HepG2 (cell line): ENCODE measurements around the gene FGF19. TPM values are rescaled to one million over a fixed set of nuclear protein-coding genes. Genes with fewer than 3 reads are reported as not detected.

ENCODE experiments used
- CEBPG ChIP-seq: IDR thresholded peaks from 2 replicates; pipeline ENCODE4 v1.6.1; 2016
- JUND ChIP-seq: sonication (generic); formaldehyde crosslinking; IDR thresholded peaks from 2 replicates; pipeline ENCODE4 v1.8.0; 2022; ENCODE audit warnings: mild to moderate bottlenecking, missing genetic modification reagents
- KDM1A ChIP-seq: IDR thresholded peaks from 2 replicates; pipeline ENCODE4 v1.6.1; 2016; ENCODE audit warnings: missing compliant biosample characterization
- MXI1 ChIP-seq: IDR thresholded peaks from 3 replicates; pipeline ENCODE4 v1.6.1; 2012; ENCODE audit warnings: low read depth, low read length, inconsistent platforms, borderline replicate concordance
- MYC ChIP-seq: sonication (generic); formaldehyde crosslinking; IDR thresholded peaks from 2 replicates; pipeline ENCODE4 v1.9.0; 2021; ENCODE audit warnings: missing genetic modification reagents, borderline replicate concordance
- REXO4 ChIP-seq: sonication (generic); formaldehyde crosslinking; IDR thresholded peaks from 2 replicates; pipeline ENCODE4 v1.8.0; 2022; ENCODE audit warnings: missing genetic modification reagents, mild to moderate bottlenecking, borderline replicate concordance
- SOX13 ChIP-seq, 3 experiments: fragments of 450-650 bp in 1 of 3; sonication (generic) in 1 of 3; formaldehyde crosslinking in 1 of 3; IDR thresholded peaks in 2 of 3; conservative IDR thresholded peaks in 1 of 3; 2 replicates each; pipeline versions ENCODE4 v1.5.0 to v1.6.1; 2016 to 2020; ENCODE audit warnings: antibody characterized with exemption in 1 of 3, mild to moderate bottlenecking in 1 of 3, missing compliant biosample characterization in 1 of 3, missing genetic modification reagents in 1 of 3, moderate library complexity in 1 of 3
- SP2 ChIP-seq: sonication (generic); formaldehyde crosslinking; IDR thresholded peaks from 2 replicates; pipeline ENCODE4 v1.5.1; 2020; ENCODE audit warnings: mild to moderate bottlenecking, missing genetic modification reagents
- SRSF9 ChIP-seq: fragments of 200-400 bp; formaldehyde crosslinking; IDR thresholded peaks from 2 replicates; pipeline ENCODE4 v1.6.1; 2018; ENCODE audit warnings: borderline replicate concordance, mild to moderate bottlenecking, low read depth, low read length; ENCODE audit not compliant: insufficient read depth, poor library complexity, severe bottlenecking
- TOE1 ChIP-seq: sonication (generic); formaldehyde crosslinking; IDR thresholded peaks from 2 replicates; pipeline ENCODE4 v1.4.0; 2020; ENCODE audit warnings: mild to moderate bottlenecking, missing genetic modification reagents
- ZNF10 ChIP-seq: sonication (generic); formaldehyde crosslinking; IDR thresholded peaks from 2 replicates; pipeline ENCODE4 v1.4.0; 2020; ENCODE audit warnings: mild to moderate bottlenecking, low read depth, missing genetic modification reagents, borderline replicate concordance
- ZNF143 ChIP-seq: sonication (generic); formaldehyde crosslinking; IDR thresholded peaks from 2 replicates; pipeline ENCODE4 v1.4.0; 2020; ENCODE audit warnings: missing genetic modification reagents
- ZNF180 ChIP-seq: sonication (generic); formaldehyde crosslinking; IDR thresholded peaks from 2 replicates; pipeline ENCODE4 v1.4.0; 2020; ENCODE audit warnings: low read depth, missing genetic modification reagents, borderline replicate concordance
- ZNF33A ChIP-seq: sonication (generic); formaldehyde crosslinking; IDR thresholded peaks from 2 replicates; pipeline ENCODE4 v1.5.1; 2020; ENCODE audit warnings: missing genetic modification reagents, mild to moderate bottlenecking, moderate library complexity, borderline replicate concordance
- ZNF543 ChIP-seq: sonication (generic); formaldehyde crosslinking; IDR thresholded peaks from 2 replicates; pipeline ENCODE4 v1.4.0; 2020; ENCODE audit warnings: mild to moderate bottlenecking, missing genetic modification reagents
- polyA plus RNA-seq, 8 experiments: library from polyadenylated mRNA; depleted of rRNA in 3 of 8; stranded (reverse) in 7 of 8; unstranded in 1 of 8; fragments of >200 nt; fragmentation: Illumina TruSeq in 4 of 8; extraction: Trizol in 4 of 8; gene quantifications; 2 replicates each; pipeline versions ENCODE4 v1.2.1 to v1.2.3, GENCODE V29; 2011 to 2016; ENCODE audit warnings: low read depth in 4 of 8, missing spikeins in 1 of 8, mixed read lengths in 1 of 8; ENCODE audit not compliant: insufficient read depth in 1 of 8
- total RNA-seq, 5 experiments: library from RNA; depleted of rRNA; stranded (reverse); fragments of >200 nt; fragmentation: Illumina TruSeq; extraction: Trizol; gene quantifications; 2 replicates each; pipeline ENCODE4 v1.2.3, GENCODE V29; 2016; ENCODE audit warnings: low read depth in 1 of 5
- TF ChIP-seq, protein P1 (sequence below): sonication (generic); formaldehyde crosslinking; IDR thresholded peaks from 2 replicates; pipeline ENCODE4 v1.5.0; 2020; ENCODE audit warnings: missing genetic modification reagents
- TF ChIP-seq, protein P2 (sequence below): IDR thresholded peaks from 2 replicates; pipeline ENCODE4 v1.6.1; 2016; ENCODE audit warnings: low read depth, missing genetic modification reagents, missing compliant biosample characterization
- TF ChIP-seq, protein P3 (sequence below): sonication (generic); formaldehyde crosslinking; IDR thresholded peaks from 2 replicates; pipeline ENCODE4 v1.4.0; 2020; ENCODE audit warnings: mild to moderate bottlenecking, missing genetic modification reagents
- TF ChIP-seq, protein P4 (sequence below): sonication (generic); formaldehyde crosslinking; IDR thresholded peaks from 2 replicates; pipeline ENCODE4 v1.8.1; 2023; ENCODE audit warnings: mild to moderate bottlenecking, missing genetic modification reagents

The FGF19 gene
- total and polyA plus RNA-seq, 2 of the 13 experiments (the other 11 are each of a cell fraction or from before 2014, with no cell fraction given): 0.07 TPM; not detected in 1

DNA sequence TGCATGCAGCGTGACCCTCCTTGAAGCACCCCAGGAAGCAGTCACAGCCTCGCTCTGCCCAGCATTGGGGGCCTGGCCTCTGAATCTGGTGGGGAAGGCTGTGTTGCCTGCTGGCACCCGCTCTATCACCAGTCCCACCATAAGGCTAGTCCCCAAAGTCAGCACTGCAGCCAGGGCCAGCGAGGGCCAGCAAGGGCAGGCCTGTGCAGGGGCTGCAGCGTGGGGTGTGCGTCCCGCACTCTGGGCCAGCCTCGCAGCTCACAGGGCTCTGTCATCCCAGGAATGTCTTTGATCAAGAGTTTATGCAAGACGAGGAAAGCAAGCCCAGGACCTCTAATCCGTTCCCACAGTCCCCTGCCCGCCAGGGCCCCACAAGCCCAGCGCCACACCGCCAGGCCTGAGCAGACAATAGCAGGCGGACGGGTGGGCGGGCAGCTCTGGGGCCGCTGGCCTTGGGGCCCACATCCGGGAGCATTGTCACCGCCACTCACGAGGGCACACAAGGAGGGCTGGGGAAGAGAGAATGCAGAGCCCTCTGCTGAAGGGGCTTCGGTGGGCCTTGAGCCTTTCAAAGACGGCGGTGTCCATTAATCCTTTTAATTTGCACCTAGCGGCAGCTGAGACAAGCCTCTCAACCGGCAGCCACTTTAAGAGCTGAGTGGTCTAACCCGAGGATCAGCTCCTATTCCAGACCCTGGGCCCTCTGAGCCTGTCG lies 45.8 kb downstream of the FGF19 start (continued):
- TF ChIP-seq, protein P1, sequence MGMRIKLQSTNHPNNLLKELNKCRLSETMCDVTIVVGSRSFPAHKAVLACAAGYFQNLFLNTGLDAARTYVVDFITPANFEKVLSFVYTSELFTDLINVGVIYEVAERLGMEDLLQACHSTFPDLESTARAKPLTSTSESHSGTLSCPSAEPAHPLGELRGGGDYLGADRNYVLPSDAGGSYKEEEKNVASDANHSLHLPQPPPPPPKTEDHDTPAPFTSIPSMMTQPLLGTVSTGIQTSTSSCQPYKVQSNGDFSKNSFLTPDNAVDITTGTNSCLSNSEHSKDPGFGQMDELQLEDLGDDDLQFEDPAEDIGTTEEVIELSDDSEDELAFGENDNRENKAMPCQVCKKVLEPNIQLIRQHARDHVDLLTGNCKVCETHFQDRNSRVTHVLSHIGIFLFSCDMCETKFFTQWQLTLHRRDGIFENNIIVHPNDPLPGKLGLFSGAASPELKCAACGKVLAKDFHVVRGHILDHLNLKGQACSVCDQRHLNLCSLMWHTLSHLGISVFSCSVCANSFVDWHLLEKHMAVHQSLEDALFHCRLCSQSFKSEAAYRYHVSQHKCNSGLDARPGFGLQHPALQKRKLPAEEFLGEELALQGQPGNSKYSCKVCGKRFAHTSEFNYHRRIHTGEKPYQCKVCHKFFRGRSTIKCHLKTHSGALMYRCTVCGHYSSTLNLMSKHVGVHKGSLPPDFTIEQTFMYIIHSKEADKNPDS: 0 out of 2 replicates have a peak, but pooled peaks have one; percentile 38
- TF ChIP-seq CEBPG (peak; percentile 82), KDM1A (CRISPR knock-in tag) (no peak), REXO4 (CRISPR knock-in tag) (no peak), MXI1 (0 out of 3 replicates have a peak, but pooled peaks have one; percentile 27), SRSF9 (no peak), SOX13 (IDR thresholded peaks at IDR 0.05) (peak; percentile 99), SOX13 (CRISPR knock-in tag; conservative IDR thresholded peaks at IDR 0.05 in 1 of 2, IDR thresholded peaks at IDR 0.05 in 1 of 2) (peak in 1 of 2 experiments; percentile 100; a peak in 2 of 4 replicates), TOE1 (CRISPR knock-in tag) (no peak), SP2 (no peak), ZNF143 (CRISPR knock-in tag) (peak; percentile 80), ZNF33A (CRISPR knock-in tag) (no peak), MYC (peak; percentile 91; the same call in 1 of the 2 replicates), ZNF180 (CRISPR knock-in tag) (no peak), ZNF543 (CRISPR knock-in tag) (peak; percentile 98), JUND (CRISPR knock-in tag) (no peak), ZNF10 (CRISPR knock-in tag) (no peak)
- TF ChIP-seq, protein P2, sequence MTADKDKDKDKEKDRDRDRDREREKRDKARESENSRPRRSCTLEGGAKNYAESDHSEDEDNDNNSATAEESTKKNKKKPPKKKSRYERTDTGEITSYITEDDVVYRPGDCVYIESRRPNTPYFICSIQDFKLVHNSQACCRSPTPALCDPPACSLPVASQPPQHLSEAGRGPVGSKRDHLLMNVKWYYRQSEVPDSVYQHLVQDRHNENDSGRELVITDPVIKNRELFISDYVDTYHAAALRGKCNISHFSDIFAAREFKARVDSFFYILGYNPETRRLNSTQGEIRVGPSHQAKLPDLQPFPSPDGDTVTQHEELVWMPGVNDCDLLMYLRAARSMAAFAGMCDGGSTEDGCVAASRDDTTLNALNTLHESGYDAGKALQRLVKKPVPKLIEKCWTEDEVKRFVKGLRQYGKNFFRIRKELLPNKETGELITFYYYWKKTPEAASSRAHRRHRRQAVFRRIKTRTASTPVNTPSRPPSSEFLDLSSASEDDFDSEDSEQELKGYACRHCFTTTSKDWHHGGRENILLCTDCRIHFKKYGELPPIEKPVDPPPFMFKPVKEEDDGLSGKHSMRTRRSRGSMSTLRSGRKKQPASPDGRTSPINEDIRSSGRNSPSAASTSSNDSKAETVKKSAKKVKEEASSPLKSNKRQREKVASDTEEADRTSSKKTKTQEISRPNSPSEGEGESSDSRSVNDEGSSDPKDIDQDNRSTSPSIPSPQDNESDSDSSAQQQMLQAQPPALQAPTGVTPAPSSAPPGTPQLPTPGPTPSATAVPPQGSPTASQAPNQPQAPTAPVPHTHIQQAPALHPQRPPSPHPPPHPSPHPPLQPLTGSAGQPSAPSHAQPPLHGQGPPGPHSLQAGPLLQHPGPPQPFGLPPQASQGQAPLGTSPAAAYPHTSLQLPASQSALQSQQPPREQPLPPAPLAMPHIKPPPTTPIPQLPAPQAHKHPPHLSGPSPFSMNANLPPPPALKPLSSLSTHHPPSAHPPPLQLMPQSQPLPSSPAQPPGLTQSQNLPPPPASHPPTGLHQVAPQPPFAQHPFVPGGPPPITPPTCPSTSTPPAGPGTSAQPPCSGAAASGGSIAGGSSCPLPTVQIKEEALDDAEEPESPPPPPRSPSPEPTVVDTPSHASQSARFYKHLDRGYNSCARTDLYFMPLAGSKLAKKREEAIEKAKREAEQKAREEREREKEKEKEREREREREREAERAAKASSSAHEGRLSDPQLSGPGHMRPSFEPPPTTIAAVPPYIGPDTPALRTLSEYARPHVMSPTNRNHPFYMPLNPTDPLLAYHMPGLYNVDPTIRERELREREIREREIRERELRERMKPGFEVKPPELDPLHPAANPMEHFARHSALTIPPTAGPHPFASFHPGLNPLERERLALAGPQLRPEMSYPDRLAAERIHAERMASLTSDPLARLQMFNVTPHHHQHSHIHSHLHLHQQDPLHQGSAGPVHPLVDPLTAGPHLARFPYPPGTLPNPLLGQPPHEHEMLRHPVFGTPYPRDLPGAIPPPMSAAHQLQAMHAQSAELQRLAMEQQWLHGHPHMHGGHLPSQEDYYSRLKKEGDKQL (CRISPR knock-in tag): peak; percentile 89
- TF ChIP-seq, protein P3, sequence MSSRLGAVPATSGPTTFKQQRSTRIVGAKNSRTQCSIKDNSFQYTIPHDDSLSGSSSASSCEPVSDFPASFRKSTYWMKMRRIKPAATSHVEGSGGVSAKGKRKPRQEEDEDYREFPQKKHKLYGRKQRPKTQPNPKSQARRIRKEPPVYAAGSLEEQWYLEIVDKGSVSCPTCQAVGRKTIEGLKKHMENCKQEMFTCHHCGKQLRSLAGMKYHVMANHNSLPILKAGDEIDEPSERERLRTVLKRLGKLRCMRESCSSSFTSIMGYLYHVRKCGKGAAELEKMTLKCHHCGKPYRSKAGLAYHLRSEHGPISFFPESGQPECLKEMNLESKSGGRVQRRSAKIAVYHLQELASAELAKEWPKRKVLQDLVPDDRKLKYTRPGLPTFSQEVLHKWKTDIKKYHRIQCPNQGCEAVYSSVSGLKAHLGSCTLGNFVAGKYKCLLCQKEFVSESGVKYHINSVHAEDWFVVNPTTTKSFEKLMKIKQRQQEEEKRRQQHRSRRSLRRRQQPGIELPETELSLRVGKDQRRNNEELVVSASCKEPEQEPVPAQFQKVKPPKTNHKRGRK (CRISPR knock-in tag): no peak
- TF ChIP-seq, protein P4, sequence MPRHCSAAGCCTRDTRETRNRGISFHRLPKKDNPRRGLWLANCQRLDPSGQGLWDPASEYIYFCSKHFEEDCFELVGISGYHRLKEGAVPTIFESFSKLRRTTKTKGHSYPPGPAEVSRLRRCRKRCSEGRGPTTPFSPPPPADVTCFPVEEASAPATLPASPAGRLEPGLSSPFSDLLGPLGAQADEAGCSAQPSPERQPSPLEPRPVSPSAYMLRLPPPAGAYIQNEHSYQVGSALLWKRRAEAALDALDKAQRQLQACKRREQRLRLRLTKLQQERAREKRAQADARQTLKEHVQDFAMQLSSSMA: no peak; the same call in 1 of the 2 replicates
